Stomach (tissue), 4 donors: ENCODE measurements around the gene HOMER1.

ENCODE experiments used
- CTCF ChIP-seq, 7 experiments: fragments of 450-650 bp in 4 of 7; fragments of 200-600 bp in 3 of 7; sonication (generic) in 3 of 7; IDR thresholded peaks; one replicate each; pipeline ENCODE4 v1.5.1; 2016 to 2019; ENCODE audit warnings: antibody characterized with exemption in 7 of 7, control low read depth in 2 of 7, mild to moderate bottlenecking in 1 of 7
- EP300 ChIP-seq: sonication (generic); formaldehyde crosslinking; IDR thresholded peaks from one replicate; pipeline ENCODE4 v1.6.1; 2017; ENCODE audit warnings: antibody characterized with exemption
- POLR2A ChIP-seq, 4 donors: fragments of 450-650 bp; IDR thresholded peaks; one replicate each; pipeline ENCODE4 v1.6.1; 2016; ENCODE audit warnings: antibody characterized with exemption in 4 of 4, control low read depth in 2 of 4, mild to moderate bottlenecking in 1 of 4, moderate library complexity in 1 of 4

GRCh38 chr5:79474367-79475151 lies 39.4 kb downstream of the HOMER1 start:
- TF ChIP-seq CTCF (IDR thresholded peaks at IDR 0.05) (no peak), EP300 (no peak), POLR2A (IDR thresholded peaks at IDR 0.05) (no peak)
